GM23338 (cell line): ENCODE data around the gene STK39. TPM values are rescaled to one million over a fixed set of nuclear protein-coding genes. Genes with fewer than 3 reads are reported as not detected.

ENCODE experiments used
- ATAC-seq: fragments of 200-7000 bp; cut with Tn5 transposase; 3 replicates; pipeline ENCODE4 v1.9.1; 2020
- DNase-seq: peaks from one replicate; pipeline ENCODE4 v3.0.0-alpha.2; 2015; ENCODE audit warnings: low spot score
- H2AFZ ChIP-seq: fragments of 200-600 bp; sonication (generic); 2 replicates; pipeline ENCODE4 v1.8.0; 2016; ENCODE audit warnings: antibody characterized with exemption, mild to moderate bottlenecking, moderate library complexity
- H3F3A ChIP-seq: fragments of 200-600 bp; sonication (generic); replicated peaks from 2 replicates; pipeline ENCODE4 v1.8.0; 2017; ENCODE audit warnings: antibody characterized with exemption, mixed run types, low read depth
- H3K27ac ChIP-seq: fragments of 200-600 bp; sonication (generic); 2 replicates; pipeline ENCODE4 v1.6.1; 2016; ENCODE audit warnings: low read depth
- H3K27me3 ChIP-seq: fragments of 200-600 bp; sonication (generic); 2 replicates; pipeline ENCODE4 v1.8.0; 2016; ENCODE audit warnings: mild to moderate bottlenecking, mixed run types, moderate library complexity; ENCODE audit not compliant: insufficient read depth
- H3K36me3 ChIP-seq: fragments of 200-600 bp; sonication (generic); 2 replicates; pipeline ENCODE4 v1.8.0; 2016; ENCODE audit warnings: mild to moderate bottlenecking; ENCODE audit not compliant: insufficient read depth
- H3K4me1 ChIP-seq: fragments of 200-600 bp; sonication (generic); 2 replicates; pipeline ENCODE4 v1.8.0; 2016; ENCODE audit warnings: mild to moderate bottlenecking, moderate library complexity; ENCODE audit not compliant: insufficient read depth
- H3K4me2 ChIP-seq: fragments of 200-600 bp; sonication (generic); 2 replicates; pipeline ENCODE4 v1.7.1; 2017; ENCODE audit warnings: mixed run types
- H3K4me3 ChIP-seq: fragments of 200-600 bp; sonication (generic); 2 replicates; pipeline ENCODE4 v1.6.1; 2016; ENCODE audit warnings: mixed run types
- H3K79me2 ChIP-seq: fragments of 200-600 bp; sonication (generic); replicated peaks from 2 replicates; pipeline ENCODE4 v1.8.0; 2017; ENCODE audit warnings: mild to moderate bottlenecking; ENCODE audit not compliant: insufficient read depth
- H3K9me2 ChIP-seq: fragments of 200-600 bp; sonication (generic); 2 replicates; pipeline ENCODE4 v1.8.0; 2017; ENCODE audit not compliant: insufficient read depth
- H4K20me1 ChIP-seq: fragments of 200-600 bp; sonication (generic); replicated peaks from 2 replicates; pipeline ENCODE4 v1.8.0; 2017; ENCODE audit warnings: mild to moderate bottlenecking; ENCODE audit not compliant: insufficient read depth
- H3K27ac Mint-ChIP-seq: 2 replicates; pipeline ENCODE4 v1.8.0; 2020; ENCODE audit warnings: inconsistent platforms, mild to moderate bottlenecking, moderate library complexity, mixed read lengths
- H3K27me3 Mint-ChIP-seq: 3 replicates; pipeline ENCODE4 v1.8.0; 2022; ENCODE audit warnings: low read depth, mild to moderate bottlenecking, moderate library complexity, mixed read lengths, inconsistent platforms; ENCODE audit not compliant: insufficient read depth, poor library complexity
- H3K36me3 Mint-ChIP-seq: 3 replicates; pipeline ENCODE4 v1.8.0; 2021; ENCODE audit warnings: low read depth, mild to moderate bottlenecking, inconsistent platforms, moderate library complexity, mixed read lengths
- H3K4me1 Mint-ChIP-seq: 3 replicates; pipeline ENCODE4 v1.8.0; 2020; ENCODE audit warnings: mild to moderate bottlenecking, inconsistent platforms, mixed read lengths
- H3K4me3 Mint-ChIP-seq: 3 replicates; pipeline ENCODE4 v1.8.0; 2021; ENCODE audit warnings: moderate library complexity, mild to moderate bottlenecking, inconsistent platforms, mixed read lengths
- H3K9me3 Mint-ChIP-seq: 3 replicates; pipeline ENCODE4 v1.8.0; 2020; ENCODE audit warnings: moderate library complexity, mild to moderate bottlenecking, inconsistent platforms, mixed read lengths
- CTCF ChIP-seq, 2 experiments: fragments of 200-600 bp in 1 of 2; sonication (generic) in 1 of 2; conservative IDR thresholded peaks; 2 replicates each; pipeline versions ENCODE4 v1.5.1 to v1.6.1; 2016 to 2017; ENCODE audit warnings: antibody characterized with exemption in 2 of 2, low read depth in 2 of 2, mild to moderate bottlenecking in 2 of 2, moderate library complexity in 1 of 2
- ETS1 ChIP-seq: IDR thresholded peaks from 2 replicates; pipeline ENCODE4 v1.6.1; 2016; ENCODE audit warnings: antibody characterized with exemption
- EZH2 ChIP-seq: fragments of 200-600 bp; sonication (generic); IDR thresholded peaks from one replicate; pipeline ENCODE4 v1.8.0; 2017; ENCODE audit warnings: antibody characterized with exemption, mild to moderate bottlenecking, low read depth; ENCODE audit not compliant: unreplicated experiment
- EZH2phosphoT487 ChIP-seq: fragments of 200-600 bp; sonication (generic); IDR thresholded peaks from one replicate; pipeline ENCODE4 v1.8.1; 2018; ENCODE audit warnings: antibody characterized with exemption; ENCODE audit not compliant: unreplicated experiment
- JUNB ChIP-seq: IDR thresholded peaks from one replicate; pipeline ENCODE4 v1.6.1; 2016; ENCODE audit warnings: antibody characterized with exemption; ENCODE audit not compliant: unreplicated experiment
- NANOG ChIP-seq: IDR thresholded peaks from 2 replicates; pipeline ENCODE4 v1.6.1; 2016; ENCODE audit warnings: antibody characterized with exemption, borderline replicate concordance
- STAT1 ChIP-seq: IDR thresholded peaks from one replicate; pipeline ENCODE4 v1.6.1; 2016; ENCODE audit warnings: antibody characterized with exemption; ENCODE audit not compliant: unreplicated experiment
- ZNF114 ChIP-seq: fragments of 250-450 bp; sonication (Bioruptor Pico); IDR thresholded peaks from 2 replicates; pipeline ENCODE4 v1.5.0; 2020; ENCODE audit warnings: mild to moderate bottlenecking, moderate library complexity
- polyA plus RNA-seq: library from polyadenylated mRNA; unstranded; fragments of >200 nt; fragmentation: Nextera tagmentation; extraction: Ambion mirVana; gene quantifications from 2 replicates; pipeline ENCODE4 v1.2.1, GENCODE V29; 2016
- total RNA-seq: library from RNA; depleted of rRNA; stranded (reverse); fragments of >200 nt; shearing (Covaris generic); gene quantifications from 2 replicates; pipeline ENCODE4 v1.2.3, GENCODE V29; 2014
- TF ChIP-seq, protein P1 (sequence below): fragments of 250-450 bp; sonication (Bioruptor Pico); IDR thresholded peaks from 2 replicates; pipeline ENCODE4 v1.5.0; 2020; ENCODE audit warnings: mild to moderate bottlenecking, moderate library complexity

The STK39 gene
- total and polyA plus RNA-seq, 2 experiments from 2014 or later = 9.5 to 16.9 TPM

DNA sequence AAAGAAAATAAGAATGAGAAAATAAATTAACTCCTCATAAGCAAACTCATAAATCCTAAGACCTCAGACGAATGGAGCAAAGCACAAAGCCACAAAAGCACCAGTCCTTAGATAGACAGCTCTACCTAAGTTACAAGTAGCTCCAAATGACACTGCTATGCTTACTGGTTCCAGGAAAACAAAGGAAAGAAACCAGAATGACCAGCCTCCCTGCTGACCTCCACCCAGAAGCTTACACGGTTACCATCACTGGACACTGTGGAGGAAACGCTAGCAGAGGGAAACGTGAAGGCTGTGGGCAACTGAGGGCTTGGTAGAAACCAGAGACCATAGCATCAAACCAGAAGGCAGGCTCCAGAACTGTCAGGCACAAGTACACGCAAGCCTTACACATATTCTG, 67.8 kb downstream of the STK39 start:
- DNase-seq (no peak), ATAC-seq (no peak)
- no peak overlapping the region for H3K4me3 ChIP-seq
- H3K79me2 ChIP-seq = no peaks in the 10 kb centered on the region
- TF ChIP-seq STAT1 = no peak
- TF ChIP-seq ETS1 = no peak
- no peak overlapping the region for H3K4me2 ChIP-seq
- H3K27ac ChIP-seq = 0 out of 2 replicates have a peak overlapping the region, but pooled peaks have one; percentile 83
- Mint-ChIP-seq H3K27ac (peak overlapping the region; percentile 29; the same call in 1 of the 2 replicates), H3K27me3 (peaks cover 3% of the 10 kb centered on the region), H3K4me1 (peaks cover 63% of the 10 kb centered on the region), H3K9me3 (no peaks in the 10 kb centered on the region), H3K36me3 (no peaks in the 10 kb centered on the region), H3K4me3 (no peak overlapping the region)
- no peaks in the 10 kb centered on the region for H4K20me1 ChIP-seq
- H3K27me3 ChIP-seq = 0 out of 2 replicates have a peak, but pooled peaks cover 3% of the 10 kb centered on the region
- no peak overlapping the region for H2AFZ ChIP-seq
- H3K9me2 ChIP-seq = no peaks in the 10 kb centered on the region
- no peaks in the 10 kb centered on the region for H3K36me3 ChIP-seq
- peaks cover 36% of the 10 kb centered on the region for H3K4me1 ChIP-seq
- no peaks in the 10 kb centered on the region for H3F3A ChIP-seq

GRCh38 chr2:168178520-168179324, 68.7 kb downstream of the STK39 start:
- Mint-ChIP-seq H3K4me1 (peaks cover 56% of the 10 kb centered on the region), H3K36me3 (no peaks in the 10 kb centered on the region), H3K4me3 (no peak overlapping the region), H3K9me3 (no peaks in the 10 kb centered on the region), H3K27me3 (peaks cover 2% of the 10 kb centered on the region), H3K27ac (0 out of 2 replicates have a peak overlapping the region, but pooled peaks have one; percentile 6)
- DNase-seq (no peak), ATAC-seq (no peak)
- H3K79me2 ChIP-seq = no peaks in the 10 kb centered on the region
- H3K4me2 ChIP-seq = no peak overlapping the region
- no peaks in the 10 kb centered on the region for H3K36me3 ChIP-seq
- no peaks in the 10 kb centered on the region for H3K27me3 ChIP-seq
- no peak overlapping the region for H2AFZ ChIP-seq
- no peaks in the 10 kb centered on the region for H3F3A ChIP-seq
- H3K4me1 ChIP-seq = peaks cover 31% of the 10 kb centered on the region
- no peaks in the 10 kb centered on the region for H4K20me1 ChIP-seq
- H3K9me2 ChIP-seq = no peaks in the 10 kb centered on the region
- H3K4me3 ChIP-seq = no peak overlapping the region
- H3K27ac ChIP-seq = no peak overlapping the region
- TF ChIP-seq EZH2 (no peak), ZNF114 (CRISPR knock-in tag) (no peak), NANOG (no peak), EZH2phosphoT487 (no peak), CTCF (conservative IDR thresholded peaks at IDR 0.05; ENCODE audit: low read depth in 2 of 2) (no peak), JUNB (no peak)
- TF ChIP-seq, protein P1, sequence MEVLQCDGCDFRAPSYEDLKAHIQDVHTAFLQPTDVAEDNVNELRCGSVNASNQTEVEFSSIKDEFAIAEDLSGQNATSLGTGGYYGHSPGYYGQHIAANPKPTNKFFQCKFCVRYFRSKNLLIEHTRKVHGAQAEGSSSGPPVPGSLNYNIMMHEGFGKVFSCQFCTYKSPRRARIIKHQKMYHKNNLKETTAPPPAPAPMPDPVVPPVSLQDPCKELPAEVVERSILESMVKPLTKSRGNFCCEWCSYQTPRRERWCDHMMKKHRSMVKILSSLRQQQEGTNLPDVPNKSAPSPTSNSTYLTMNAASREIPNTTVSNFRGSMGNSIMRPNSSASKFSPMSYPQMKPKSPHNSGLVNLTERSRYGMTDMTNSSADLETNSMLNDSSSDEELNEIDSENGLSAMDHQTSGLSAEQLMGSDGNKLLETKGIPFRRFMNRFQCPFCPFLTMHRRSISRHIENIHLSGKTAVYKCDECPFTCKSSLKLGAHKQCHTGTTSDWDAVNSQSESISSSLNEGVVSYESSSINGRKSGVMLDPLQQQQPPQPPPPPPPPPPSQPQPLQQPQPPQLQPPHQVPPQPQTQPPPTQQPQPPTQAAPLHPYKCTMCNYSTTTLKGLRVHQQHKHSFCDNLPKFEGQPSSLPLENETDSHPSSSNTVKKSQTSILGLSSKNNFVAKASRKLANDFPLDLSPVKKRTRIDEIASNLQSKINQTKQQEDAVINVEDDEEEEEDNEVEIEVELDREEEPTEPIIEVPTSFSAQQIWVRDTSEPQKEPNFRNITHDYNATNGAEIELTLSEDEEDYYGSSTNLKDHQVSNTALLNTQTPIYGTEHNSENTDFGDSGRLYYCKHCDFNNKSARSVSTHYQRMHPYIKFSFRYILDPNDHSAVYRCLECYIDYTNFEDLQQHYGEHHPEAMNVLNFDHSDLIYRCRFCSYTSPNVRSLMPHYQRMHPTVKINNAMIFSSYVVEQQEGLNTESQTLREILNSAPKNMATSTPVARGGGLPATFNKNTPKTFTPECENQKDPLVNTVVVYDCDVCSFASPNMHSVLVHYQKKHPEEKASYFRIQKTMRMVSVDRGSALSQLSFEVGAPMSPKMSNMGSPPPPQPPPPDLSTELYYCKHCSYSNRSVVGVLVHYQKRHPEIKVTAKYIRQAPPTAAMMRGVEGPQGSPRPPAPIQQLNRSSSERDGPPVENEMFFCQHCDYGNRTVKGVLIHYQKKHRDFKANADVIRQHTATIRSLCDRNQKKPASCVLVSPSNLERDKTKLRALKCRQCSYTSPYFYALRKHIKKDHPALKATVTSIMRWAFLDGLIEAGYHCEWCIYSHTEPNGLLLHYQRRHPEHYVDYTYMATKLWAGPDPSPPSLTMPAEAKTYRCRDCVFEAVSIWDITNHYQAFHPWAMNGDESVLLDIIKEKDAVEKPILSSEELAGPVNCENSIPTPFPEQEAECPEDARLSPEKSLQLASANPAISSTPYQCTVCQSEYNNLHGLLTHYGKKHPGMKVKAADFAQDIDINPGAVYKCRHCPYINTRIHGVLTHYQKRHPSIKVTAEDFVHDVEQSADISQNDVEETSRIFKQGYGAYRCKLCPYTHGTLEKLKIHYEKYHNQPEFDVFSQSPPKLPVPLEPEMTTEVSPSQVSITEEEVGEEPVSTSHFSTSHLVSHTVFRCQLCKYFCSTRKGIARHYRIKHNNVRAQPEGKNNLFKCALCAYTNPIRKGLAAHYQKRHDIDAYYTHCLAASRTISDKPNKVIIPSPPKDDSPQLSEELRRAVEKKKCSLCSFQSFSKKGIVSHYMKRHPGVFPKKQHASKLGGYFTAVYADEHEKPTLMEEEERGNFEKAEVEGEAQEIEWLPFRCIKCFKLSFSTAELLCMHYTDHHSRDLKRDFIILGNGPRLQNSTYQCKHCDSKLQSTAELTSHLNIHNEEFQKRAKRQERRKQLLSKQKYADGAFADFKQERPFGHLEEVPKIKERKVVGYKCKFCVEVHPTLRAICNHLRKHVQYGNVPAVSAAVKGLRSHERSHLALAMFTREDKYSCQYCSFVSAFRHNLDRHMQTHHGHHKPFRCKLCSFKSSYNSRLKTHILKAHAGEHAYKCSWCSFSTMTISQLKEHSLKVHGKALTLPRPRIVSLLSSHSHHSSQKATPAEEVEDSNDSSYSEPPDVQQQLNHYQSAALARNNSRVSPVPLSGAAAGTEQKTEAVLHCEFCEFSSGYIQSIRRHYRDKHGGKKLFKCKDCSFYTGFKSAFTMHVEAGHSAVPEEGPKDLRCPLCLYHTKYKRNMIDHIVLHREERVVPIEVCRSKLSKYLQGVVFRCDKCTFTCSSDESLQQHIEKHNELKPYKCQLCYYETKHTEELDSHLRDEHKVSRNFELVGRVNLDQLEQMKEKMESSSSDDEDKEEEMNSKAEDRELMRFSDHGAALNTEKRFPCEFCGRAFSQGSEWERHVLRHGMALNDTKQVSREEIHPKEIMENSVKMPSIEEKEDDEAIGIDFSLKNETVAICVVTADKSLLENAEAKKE = no peak
